ENCODE results near the gene FRMD7. TPM values are rescaled to one million over a fixed set of nuclear protein-coding genes. Genes with fewer than 3 reads are reported as not detected.

FRMD7 gene
- total RNA-seq, 1 experiment from 2014 or later: not detected

- H3K56ac ChIP-seq (ENCODE audit: insufficient read length, low read depth, low read length): no peak overlapping the region
- H3K79me1 ChIP-seq (ENCODE audit: insufficient read depth, low read depth, low read length, poor library complexity, severe bottlenecking): peaks cover 3% of the 10 kb centered on the region
- no peak for TF ChIP-seq CTCF (conservative IDR thresholded peaks at IDR 0.05)
- no peak overlapping the region for H2BK5ac ChIP-seq (ENCODE audit: insufficient read length, low read length)
- H3K4me1 ChIP-seq (ENCODE audit: insufficient read depth, low read length): peaks cover 3% of the 10 kb centered on the region; the same call in 1 of the 2 replicates
- WGBS (ENCODE audit: extremely low coverage, insufficient read length, low lambda C conversion rate): no CpG with 5 or more reads among the region's 3 CpGs
- no peak overlapping the region for H3K4me2 ChIP-seq (ENCODE audit: insufficient read depth, insufficient read length, low read length)
- no peak overlapping the region for H2AK5ac ChIP-seq (ENCODE audit: insufficient read length, low read length)
- H2BK120ac ChIP-seq (ENCODE audit: low read depth, low read length, poor library complexity, severe bottlenecking): no peak overlapping the region
- no peak overlapping the region for H3K9ac ChIP-seq (ENCODE audit: extremely low read depth, insufficient read length, low read length)
- no peak overlapping the region for H4K8ac ChIP-seq (replicated peaks; ENCODE audit: insufficient read length, low read depth, low read length)
- Mint-ChIP-seq H3K4me3 (no peak overlapping the region), H3K27me3 (ENCODE audit: low read depth) (no peaks in the 10 kb centered on the region), H3K4me1 (peaks cover 57 to 66% of the 10 kb centered on the region in 2 experiments), H3K27ac (peak overlapping the region in 2 of 3 experiments; percentile 2 to 24; a peak in 2 of 7 replicates), H3K9me3 (no peaks in the 10 kb centered on the region), H3K36me3 (ENCODE audit: insufficient read depth in 1 of 3, low read depth in 3 of 3) (peaks cover 0 to 4% (median 0%) of the 10 kb centered on the region in 3 experiments; a peak in 3 of 7 replicates)
- H2BK15ac ChIP-seq (ENCODE audit: low read depth, low read length): no peak overlapping the region
- no peak overlapping the region for H3K27ac ChIP-seq (ENCODE audit: insufficient read length, low read depth, low read length)
- H3K14ac ChIP-seq (ENCODE audit: insufficient read depth, low read length): no peak overlapping the region
- H2BK12ac ChIP-seq (ENCODE audit: insufficient read length, low read depth, low read length): no peak overlapping the region
- peaks cover 29% of the 10 kb centered on the region for H3K79me2 ChIP-seq (ENCODE audit: insufficient read depth, low read length)
- H3K18ac ChIP-seq (ENCODE audit: insufficient read length, low read depth, low read length): no peak overlapping the region
- H3K27me3 ChIP-seq (ENCODE audit: insufficient read depth, low read length): no peaks in the 10 kb centered on the region
- no peak overlapping the region for H4K91ac ChIP-seq (ENCODE audit: insufficient read length, low read depth, low read length)
- no peak overlapping the region for H2BK20ac ChIP-seq (ENCODE audit: low read depth, low read length, poor library complexity, severe bottlenecking)
- H3T11ph ChIP-seq (ENCODE audit: low read length): no peak overlapping the region
- H3K9me3 ChIP-seq (ENCODE audit: control insufficient read depth, low read depth, low read length): no peaks in the 10 kb centered on the region
- no peak for DNase-seq
- H4K20me1 ChIP-seq (ENCODE audit: control insufficient read depth, insufficient read depth, insufficient read length): no peaks in the 10 kb centered on the region
- H2AFZ ChIP-seq (ENCODE audit: low read length): no peak overlapping the region
- no peaks in the 10 kb centered on the region for H3K23me2 ChIP-seq (ENCODE audit: insufficient read length, low read depth, low read length, poor library complexity, severe bottlenecking)
- no peak overlapping the region for H4K5ac ChIP-seq (ENCODE audit: insufficient read length, low read depth, low read length)
- H3K23ac ChIP-seq (ENCODE audit: insufficient read length, low read depth, low read length): no peak overlapping the region
- no peak overlapping the region for H3K4ac ChIP-seq (ENCODE audit: low read depth, low read length)
Measured at GRCh38 chrX:132034648-132035047, 93.2 kb downstream of the FRMD7 start.
